Inferior parietal cortex (tissue), 1 donor: ENCODE results near the gene ITGA8.
"Not testable (repeated sequence)": the region's sequence is repeated elsewhere in the genome, so short reads cannot be mapped to it uniquely, and the experiment has no call there.

Experiments
- DNase-seq: peaks from one replicate; pipeline ENCODE4 v3.0.0-alpha.2; 2016; ENCODE audit errors: extremely low spot score

Gene ITGA8

DNA sequence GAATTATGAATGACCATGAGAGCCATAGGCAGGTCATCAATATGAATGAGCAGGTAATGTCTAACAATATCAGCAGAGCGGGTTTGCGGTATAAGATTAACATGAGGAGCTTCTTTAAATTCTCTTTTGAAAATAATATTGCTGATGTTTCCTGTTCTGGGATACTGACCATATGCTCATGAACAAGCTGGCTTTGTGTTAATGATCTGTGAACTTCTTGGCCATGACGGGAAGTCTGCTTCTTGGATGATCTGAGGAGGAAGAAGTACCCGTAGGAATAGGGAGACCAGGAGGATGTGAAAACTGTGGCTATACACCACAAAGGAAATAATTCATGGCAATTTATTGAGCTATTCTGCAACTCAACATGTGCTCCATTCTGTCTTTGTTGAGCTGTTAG is 38.6 kb downstream of the ITGA8 start:
- DNase-seq, result no peak

DNA sequence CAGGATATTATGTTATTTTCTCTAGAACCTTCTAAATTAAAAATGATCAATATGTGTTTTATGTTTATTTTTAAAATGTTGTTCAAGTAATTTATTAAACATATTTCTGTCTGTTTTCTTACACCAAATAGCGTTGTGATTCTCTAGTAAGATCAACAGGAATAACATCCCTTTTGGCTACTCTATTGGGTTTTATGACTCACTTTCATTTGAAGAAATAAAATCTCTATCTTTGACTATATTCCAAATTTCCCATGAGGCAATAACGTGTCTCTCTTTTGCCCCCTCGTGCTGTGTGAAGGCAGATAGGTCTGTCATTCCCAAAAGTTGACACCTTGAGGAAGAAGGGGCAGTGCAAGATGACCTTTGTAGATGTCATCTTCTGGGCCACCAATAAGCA is 40.9 kb downstream of the ITGA8 start:
- DNase-seq, result no peak

DNA sequence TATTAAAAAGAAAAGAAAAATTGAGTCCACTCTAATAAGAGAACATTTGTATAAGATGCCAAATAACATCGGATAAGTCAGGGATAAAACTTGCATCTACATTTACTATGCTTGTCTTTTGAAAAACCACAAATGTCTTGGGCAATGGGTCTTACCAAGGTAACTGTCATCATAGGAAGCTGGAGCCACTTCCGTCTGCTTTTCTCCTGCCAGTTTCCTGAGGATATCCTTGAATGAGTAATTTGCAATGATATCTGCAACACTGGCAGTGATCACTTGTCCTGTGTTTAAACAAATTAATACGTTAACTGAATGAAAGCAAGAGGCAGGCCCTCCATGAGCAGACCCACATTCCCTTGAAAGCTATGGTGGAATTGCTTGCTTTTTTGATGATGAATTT is 47.3 kb downstream of the ITGA8 start:
- no peak for DNase-seq

DNA sequence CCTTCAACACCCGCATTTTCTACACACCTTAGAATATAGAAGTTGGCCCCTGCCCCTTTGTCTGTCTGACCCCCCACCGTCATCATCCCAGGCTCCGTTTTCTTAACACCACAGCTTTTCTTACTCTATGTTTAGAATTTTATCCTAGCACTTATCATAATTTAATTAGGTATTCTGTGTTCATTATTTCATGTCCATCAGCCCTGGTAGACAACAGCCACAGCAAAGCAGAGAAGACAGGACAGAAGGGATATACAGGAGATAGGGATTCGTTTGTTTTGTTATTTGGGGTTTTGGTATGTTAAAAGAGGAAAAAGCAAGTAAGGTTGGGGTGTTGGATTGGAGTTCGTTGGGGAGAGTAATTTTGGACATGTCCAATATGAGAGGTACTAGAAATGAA is 48.8 kb downstream of the ITGA8 start:
- no peak for DNase-seq

DNA sequence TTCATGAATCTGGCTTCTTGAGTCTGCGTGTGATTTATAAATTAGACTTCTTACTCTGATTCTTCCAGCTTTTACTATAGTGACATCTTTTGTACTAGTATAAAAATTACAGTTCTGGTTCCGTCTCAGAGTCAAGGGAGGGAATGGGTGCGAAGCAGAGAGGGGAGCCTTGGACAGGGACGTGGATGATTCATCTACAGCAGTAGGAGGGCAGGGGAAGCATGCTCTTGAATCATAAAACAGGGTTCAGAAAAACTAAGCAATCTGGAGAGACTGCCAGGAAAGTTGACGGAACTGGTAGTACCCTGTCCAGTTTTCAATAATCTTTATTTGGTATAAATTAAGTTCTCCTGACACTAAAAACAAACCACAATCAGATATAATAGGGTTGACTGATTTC is 58.1 kb downstream of the ITGA8 start:
- no peak for DNase-seq

DNA sequence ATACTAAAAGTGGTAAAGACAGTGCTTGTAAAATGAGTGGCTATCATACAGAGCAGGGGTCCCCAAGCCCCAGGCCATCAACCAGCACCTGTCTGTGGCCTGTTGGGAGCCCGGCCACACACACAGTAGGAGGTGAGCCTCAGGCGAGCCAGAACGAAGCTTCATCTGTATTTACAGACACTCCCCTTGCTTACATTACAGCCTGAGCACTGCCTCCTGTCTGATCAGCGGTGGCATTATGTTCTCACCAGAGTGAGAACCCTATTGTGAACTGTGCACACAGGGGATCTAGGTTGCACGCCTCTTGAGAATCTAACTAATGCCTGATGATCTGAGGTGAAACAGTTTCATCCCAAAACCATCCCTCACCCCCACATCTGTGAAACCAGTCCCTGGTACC is 58.7 kb downstream of the ITGA8 start:
- DNase-seq, result no peak

DNA sequence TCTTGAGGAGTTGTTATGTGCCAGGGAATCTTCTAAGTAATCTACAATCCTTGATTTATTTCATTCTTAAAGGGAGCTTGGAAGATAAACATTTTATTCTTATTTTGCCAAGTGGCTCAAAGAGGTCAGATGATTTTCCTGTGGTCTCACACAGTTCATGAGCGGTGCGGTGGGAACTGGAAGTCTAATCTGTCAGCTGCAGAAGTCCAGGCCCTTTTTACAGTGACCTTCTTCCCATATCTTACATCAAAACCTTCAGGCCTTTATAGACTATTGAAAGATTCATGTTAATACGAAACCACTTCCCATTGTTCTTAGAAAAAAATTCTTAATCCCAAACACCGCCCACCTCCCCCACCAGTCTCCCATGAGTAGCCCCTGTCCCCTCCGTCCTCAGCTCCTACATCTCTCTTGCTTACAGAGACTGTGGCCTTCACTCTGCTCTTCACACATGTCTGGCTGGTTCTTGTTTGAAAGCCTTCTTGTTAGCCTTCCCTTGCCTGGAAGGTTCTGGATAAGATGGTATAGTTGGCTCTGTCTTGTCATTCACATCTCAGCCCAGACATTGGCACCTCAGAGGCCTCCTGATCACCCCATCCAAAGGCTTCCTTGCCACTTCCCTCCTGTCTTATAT is 61.5 kb downstream of the ITGA8 start:
- no peak for DNase-seq

DNA sequence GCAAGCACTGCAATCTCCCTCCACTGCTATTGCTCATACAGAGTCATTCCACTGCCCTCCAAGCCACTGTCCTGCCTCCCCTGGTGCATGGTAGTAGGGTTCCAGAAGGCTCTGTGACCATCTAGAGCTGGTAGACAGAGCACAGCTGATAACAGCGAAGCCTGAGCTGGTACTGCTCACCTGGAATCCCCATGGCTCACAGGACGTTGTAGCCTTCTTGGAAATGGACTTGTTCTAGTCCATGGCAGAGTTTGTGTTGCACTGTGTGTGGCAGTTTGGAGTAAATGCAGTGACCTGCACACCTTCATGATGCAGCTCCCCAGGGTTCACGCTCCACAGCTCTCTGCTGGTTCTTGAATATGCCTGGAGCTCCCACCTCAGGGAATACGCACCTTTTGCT is 67.0 kb downstream of the ITGA8 start:
- DNase-seq, result no peak

DNA sequence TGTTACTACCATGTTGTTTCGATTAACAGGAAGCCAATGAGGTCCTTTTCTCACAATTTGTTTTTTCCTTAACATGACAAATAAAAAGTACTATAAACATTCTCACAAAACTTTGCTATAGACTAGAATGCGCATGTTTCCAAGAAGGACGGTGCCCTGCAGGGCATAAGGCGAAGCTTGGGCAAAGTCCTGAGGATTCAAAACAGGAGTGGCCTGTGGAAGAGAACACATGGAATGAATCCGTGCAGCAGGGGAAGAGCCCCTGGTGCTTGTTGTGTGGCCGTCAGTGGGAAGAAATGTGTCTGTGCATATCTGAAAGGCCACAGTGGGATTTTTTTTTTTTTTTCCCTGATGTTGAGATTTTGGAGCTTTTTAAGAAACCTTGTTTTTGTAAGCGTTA is 67.6 kb downstream of the ITGA8 start:
- DNase-seq, result no peak

DNA sequence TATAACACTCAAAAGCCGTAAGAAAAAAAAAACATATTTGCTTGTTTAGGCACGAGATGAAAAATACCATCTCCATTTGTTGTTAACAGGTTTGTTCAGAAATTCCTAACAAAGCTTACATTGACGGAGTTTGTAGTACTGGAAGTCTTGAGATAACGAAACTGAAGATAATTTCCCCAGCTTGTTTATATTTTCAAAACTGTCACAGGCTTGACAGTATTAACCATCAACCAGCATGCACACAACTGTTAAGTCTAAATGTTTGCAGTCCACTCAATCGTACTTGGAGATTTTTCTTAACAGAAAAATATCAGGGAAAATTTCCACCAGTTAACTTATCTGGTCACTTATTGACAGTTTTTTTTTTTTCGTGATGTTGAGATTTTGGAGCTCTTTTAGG is 68.5 kb downstream of the ITGA8 start:
- no peak for DNase-seq

DNA sequence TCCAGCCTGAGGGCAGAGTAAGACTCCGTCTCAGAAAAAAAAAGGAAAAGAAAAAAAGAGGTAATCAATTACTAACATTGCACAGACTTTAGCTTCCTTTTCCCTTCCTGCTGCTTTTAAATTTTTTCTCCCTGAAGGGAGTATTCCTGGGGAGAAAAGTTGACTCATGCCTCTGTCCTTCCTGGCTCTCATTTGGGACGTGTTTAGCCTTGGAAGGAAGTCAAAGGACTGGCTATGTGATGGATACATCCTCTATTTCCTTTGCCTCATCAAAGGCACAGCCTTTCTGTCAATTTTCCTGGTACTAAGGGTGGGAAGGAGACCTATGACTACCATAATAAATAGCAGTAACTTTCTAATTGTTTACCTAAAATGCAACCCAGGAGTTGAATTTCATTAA is 77.6 kb downstream of the ITGA8 start:
- no peak for DNase-seq

DNA sequence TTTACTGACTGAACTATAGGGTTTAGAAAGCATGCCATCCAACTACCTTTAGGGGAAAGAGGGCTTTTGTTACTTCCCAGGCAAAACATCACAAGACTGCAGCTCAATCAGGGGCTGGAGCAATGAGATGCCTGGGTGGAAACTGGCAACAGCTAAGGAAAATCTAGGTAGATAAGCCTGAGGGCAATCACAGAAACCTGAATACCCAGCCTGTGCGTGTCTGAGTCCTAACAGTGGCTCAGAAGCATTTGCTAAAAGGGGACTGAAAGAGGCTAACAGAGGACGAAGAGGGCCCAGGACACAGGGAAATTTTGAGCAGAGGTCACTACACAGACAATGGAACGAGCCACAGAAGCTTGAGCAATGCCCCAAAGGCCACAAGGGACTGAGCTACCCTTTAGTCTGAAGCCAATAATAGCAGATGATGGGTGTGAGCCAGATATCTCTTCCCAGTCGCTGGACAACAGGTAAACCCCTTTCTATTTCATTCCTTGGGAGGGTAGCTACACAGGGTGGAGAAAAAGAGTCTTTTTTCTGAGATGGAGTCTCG is 79.1 kb downstream of the ITGA8 start:
- no peak for DNase-seq

DNA sequence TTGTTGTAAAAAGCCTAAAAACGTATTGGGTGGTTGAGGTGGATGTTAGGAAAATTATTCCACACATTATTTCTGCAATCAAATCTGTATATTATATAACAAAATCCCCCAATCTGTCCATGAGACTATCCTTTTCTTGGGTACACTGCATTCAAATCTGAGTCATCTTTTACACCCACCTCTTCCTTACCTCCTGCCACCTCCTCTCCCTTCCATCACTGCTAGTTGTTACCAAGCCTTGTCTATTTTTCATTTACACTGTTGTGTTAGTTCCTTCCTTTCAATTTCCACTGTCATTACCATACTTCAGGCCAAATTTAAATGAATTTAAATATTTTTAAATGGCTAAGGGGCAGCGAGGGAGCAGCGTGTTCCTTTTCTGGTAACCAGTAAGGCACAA is 83.3 kb downstream of the ITGA8 start:
- peak; percentile 34 for DNase-seq

DNA sequence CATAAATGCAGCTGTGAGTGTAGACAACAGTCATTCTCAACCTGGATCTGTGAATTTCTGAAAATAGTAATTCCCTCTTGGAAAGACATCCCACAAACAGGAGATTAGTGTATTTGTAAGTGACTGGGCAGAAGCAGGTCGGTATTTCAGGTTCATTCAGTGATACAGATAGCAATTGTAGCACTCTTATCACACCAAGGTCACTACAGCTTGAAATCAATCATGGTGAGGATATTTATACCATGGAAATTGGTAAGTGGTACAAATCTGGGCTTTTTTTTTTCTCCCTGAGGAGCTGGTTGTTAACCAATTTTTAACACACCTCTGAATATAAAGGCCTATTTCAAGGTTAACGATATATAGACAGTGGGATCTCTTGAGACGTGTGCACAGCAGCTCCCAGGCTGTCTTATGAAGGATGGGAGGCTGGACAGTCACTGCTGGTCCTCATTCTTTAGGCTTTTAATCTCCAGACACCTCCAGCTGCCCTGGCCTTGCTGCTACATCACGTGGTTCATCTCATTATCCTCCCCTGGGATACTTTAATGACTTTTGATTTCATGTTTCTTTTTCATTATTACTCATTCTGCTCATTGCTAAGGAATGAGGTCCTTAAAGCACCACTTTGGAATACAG is 87.1 kb downstream of the ITGA8 start:
- DNase-seq, result no peak

DNA sequence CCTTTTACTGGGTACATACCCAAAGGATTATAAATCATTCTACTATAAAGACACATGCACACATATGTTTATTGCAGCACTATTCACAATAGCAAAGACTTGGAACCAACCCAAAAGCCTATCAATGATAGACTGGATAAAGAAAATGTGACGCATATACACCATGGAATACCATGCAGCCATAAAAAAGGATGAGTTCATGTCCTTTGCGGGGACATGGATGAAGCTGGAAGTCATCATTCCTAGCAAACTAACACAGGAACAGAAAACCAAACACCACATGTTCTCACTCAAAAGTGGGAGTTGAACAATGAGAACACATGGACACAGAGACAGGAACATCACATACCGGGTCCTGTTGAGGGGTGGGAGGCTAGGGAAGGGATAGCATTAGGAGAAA is 88.5 kb downstream of the ITGA8 start:
- DNase-seq, result not testable (repeated sequence)

DNA sequence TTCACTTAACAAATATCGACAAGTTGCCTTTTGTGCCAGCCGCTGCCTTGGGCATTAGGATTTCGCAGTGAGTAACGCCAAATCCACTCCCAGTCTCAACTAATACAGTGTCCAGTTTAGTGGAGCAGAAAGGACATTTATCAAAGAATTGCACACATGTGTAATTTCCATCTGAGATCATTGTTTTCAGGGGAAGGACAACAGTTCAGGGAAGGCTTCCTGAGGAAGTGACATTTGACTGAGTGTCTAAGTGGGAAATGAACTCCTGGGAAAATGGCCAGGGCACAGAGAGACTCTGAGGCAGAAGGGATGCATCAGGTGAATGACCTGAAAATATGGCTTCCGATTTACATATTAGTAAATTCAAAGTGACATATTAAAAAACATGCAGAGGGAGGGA is 89.4 kb downstream of the ITGA8 start:
- DNase-seq, result no peak

DNA sequence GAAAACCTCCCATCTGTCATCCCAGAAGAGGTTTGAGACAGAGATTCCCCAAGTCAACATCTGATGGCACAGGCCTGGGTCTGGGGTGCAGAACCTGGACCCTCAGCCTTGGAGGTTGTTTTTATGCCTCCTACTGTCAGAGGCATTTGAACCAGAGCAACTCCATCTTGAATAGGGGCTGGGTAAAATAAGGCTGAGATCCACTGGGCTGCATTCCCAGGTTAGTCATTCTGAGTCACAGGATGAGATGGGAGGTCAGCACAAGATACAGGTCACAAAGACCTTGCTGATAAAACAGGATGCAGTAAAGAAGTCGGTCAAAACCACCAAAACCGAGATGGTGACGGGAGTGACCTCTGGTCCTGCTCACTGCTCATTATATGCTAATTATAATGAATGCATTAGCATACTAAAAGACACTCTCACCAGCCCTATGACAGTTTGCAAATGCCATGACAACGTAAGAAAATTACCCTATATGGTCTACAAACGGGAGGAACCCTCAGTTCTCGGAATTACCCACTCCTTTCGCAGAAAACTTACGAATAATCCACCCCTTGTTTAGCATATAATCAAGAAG is 92.0 kb downstream of the ITGA8 start:
- no peak for DNase-seq

DNA sequence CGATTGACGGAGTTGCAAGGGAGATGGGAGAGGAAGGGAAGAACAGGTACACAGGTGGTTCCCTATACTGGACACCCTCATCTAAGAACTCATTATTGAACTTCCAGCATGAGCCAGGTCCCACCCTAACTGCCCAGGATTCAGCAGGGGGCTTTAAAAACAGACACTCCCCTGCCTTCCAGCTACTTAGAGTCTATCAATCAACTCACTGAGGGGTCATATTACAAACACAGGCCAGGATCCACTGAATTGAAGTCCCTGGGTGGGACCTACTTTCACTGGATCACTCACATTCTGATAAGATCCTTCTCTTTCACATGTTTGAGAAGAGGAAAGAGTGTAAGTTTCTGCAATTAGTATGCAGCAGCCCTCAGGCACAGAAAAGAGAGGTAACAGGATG is 92.8 kb downstream of the ITGA8 start:
- no peak for DNase-seq

DNA sequence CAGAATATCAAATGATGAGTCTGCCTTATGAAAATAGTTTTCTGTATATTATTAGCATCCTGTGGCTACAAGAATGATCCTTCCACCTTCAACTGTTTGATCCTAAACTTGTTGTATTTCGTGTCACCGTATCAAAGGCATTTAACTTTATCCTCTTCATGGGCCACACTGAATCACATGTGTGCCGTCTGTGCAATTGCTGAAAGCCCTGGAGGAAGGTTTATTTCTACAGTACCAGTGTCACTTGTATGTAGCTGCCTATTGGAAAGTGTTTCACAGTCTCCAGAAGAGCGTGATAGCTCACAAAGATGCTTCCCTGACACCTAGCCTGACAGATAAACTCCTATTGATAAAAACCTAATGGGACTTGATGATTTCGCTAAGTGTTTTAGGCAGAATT is 94.5 kb downstream of the ITGA8 start:
- no peak for DNase-seq

DNA sequence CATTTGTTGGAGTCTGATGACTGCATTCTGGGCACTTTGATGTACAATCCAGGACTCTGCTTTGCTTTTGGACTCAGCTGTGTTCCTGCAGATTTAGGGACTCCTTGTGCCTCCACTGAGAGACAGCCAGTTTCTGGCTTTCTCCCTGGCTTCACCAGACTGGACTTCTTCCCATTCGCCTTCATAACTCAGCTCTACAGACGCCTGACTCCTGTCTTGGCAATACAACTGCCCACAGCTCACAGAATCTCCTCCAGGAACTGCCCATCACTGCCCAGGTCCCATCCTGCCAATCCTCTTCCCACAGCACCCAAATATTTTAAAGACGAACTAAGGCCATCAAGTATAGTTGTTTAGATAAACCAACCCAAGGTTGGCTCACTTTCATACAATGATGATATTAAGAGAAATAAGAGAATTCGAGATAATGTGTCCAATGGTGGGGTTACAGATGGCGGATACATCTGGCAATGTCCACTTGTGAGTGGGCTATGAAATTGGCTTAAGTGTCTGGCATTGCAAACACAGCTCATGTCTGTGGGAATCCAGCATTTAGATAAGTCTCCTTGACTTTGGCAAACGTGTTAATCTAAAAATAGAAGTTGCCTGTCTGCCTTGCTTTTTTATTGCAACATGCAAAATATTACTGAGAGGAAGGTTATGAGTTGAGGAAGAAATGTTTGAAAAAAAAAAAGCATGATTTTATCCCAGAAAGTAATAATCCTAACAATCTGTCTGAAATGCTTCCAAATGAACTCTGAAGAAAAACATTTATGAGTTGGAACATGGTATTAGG is 95.1 kb downstream of the ITGA8 start:
- DNase-seq, result no peak

DNA sequence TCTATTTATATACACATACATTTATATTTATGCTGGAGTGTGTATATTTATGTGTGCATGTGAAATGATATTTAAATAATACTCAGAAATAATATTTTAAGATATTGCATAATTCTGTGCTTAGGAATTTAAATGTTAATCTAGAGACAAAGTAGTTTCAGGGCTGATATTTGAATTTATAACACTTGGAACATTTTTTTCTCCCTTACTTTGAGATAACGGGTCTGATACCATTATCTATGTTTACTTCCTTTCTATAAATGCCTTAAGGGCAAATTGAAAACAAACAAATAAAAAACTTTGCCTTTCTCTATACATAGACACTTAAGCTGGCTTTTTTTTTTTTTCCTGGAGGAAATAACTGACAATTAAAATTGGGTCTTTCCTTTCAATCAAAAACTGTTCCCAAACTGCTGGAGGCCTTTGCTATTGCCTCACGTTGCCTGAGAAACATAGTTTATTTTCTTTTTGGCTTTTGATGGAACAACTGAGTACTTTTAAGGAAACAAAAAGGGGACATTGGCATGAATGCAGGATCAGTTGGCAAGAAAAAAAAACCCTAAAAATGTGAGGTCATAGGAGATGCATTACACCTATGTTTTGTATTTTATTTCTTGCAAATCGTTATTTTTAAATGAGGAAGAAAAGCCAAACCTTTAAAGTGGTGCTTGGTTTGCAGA is 98.7 kb downstream of the ITGA8 start:
- DNase-seq, result no peak

DNA sequence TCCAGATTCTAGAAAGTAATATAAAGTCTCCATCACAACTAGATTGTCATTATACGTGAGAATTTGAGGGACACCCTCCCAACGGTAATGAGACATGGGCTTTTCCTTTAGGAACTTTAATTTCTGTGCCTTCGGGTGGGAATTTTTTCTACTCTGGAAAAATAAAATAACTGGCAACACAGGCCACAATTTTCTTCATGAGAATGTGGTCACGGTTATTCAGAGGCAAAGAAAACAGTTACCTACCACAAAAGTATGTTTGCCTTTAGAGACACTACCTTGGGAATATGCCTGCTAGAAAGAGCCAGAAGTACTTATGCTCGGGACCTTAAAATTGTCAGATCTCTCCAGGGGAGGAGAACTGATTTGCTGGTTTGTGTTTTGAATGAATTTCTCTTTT is 99.4 kb downstream of the ITGA8 start:
- DNase-seq, result no peak
